H1 (cell line): Measurements from ENCODE around the gene USH1C. TPM values are rescaled to one million over a fixed set of nuclear protein-coding genes. Genes with fewer than 3 reads are reported as not detected.

ENCODE experiments used
- CTCF ChIA-PET: fragments of 300-600 bp; sonication (Branson Sonifier 250); formaldehyde crosslinking; loops from one replicate; lab custom pipeline; 2021; ENCODE audit not compliant: partially characterized antibody; lab: Charles Lee
- POLR2A ChIA-PET: fragments of 300-600 bp; sonication (Branson Sonifier 250); formaldehyde crosslinking; loops from one replicate; lab custom pipeline; 2021; ENCODE audit warnings: inconsistent platforms; ENCODE audit not compliant: partially characterized antibody; lab: Charles Lee
- DNase-seq, 2 experiments: peaks; one replicate each; pipeline versions ENCODE4 v3.0.0 to v3.0.0-alpha.2; 2010 to 2022; ENCODE audit warnings: low spot score in 2 of 2, low read depth in 1 of 2, mixed read lengths in 1 of 2
- FAIRE-seq: peaks from 2 replicates; lab custom pipeline; 2011; peaks lifted over from hg19 to GRCh38; lab: Jason Lieb, UNC
- H2AFZ ChIP-seq: 2 replicates; pipeline ENCODE4 v1.8.1; 2012; ENCODE audit warnings: low read length, inconsistent platforms
- H2AK5ac ChIP-seq: 2 replicates; pipeline ENCODE4 v1.6.1; 2013; ENCODE audit warnings: low read depth, low read length
- H2BK120ac ChIP-seq: replicated peaks from 2 replicates; pipeline ENCODE3; 2013; ENCODE audit warnings: low read depth, low read length, inconsistent platforms
- H2BK12ac ChIP-seq: 2 replicates; pipeline ENCODE4 v1.6.1; 2013; ENCODE audit warnings: low read depth, low read length
- H2BK15ac ChIP-seq: 2 replicates; pipeline ENCODE4 v1.6.1; 2013; ENCODE audit warnings: low read length
- H2BK20ac ChIP-seq: 2 replicates; pipeline ENCODE4 v1.6.1; 2013; ENCODE audit warnings: low read length
- H2BK5ac ChIP-seq: 2 replicates; pipeline ENCODE4 v1.6.1; 2013; ENCODE audit warnings: low read depth, low read length
- H3K14ac ChIP-seq: 2 replicates; pipeline ENCODE4 v1.6.1; 2013; ENCODE audit warnings: inconsistent platforms; ENCODE audit not compliant: insufficient read length
- H3K18ac ChIP-seq: 2 replicates; pipeline ENCODE4 v1.6.1; 2013; ENCODE audit warnings: low read length; ENCODE audit errors: extremely low read depth
- H3K23ac ChIP-seq: 2 replicates; pipeline ENCODE4 v1.6.1; 2013; ENCODE audit warnings: inconsistent platforms; ENCODE audit not compliant: insufficient read length
- H3K23me2 ChIP-seq: 2 replicates; pipeline ENCODE4 v1.6.1; 2013; ENCODE audit warnings: low read depth, low read length
- H3K27ac ChIP-seq: 2 replicates; pipeline ENCODE4 v1.6.1; 2011; ENCODE audit warnings: low read depth, low read length, inconsistent platforms
- H3K27me3 ChIP-seq, 4 experiments: replicated peaks in 1 of 4; 1 replicate in 1 of 4; 2 replicates in 3 of 4; pipeline versions ENCODE4 v1.6.1 to v1.8.1; 2011 to 2013; ENCODE audit warnings: low read length in 3 of 4, mild to moderate bottlenecking in 3 of 4, inconsistent platforms in 2 of 4, mixed read lengths in 2 of 4, moderate library complexity in 1 of 4; ENCODE audit not compliant: control insufficient read depth in 3 of 4, insufficient read depth in 3 of 4; ENCODE audit errors: extremely low read depth in 1 of 4
- H3K36me3 ChIP-seq, 4 experiments: 2 replicates each; pipeline versions ENCODE4 v1.6.1 to v1.8.1; 2011 to 2013; ENCODE audit warnings: mild to moderate bottlenecking in 4 of 4, low read length in 3 of 4, moderate library complexity in 2 of 4, control low read depth in 1 of 4, inconsistent platforms in 1 of 4; ENCODE audit not compliant: insufficient read depth in 4 of 4, control insufficient read depth in 2 of 4
- H3K4ac ChIP-seq: replicated peaks from 2 replicates; pipeline ENCODE3; 2013; ENCODE audit warnings: low read length, low read depth, mixed read lengths, inconsistent platforms; ENCODE audit not compliant: insufficient read length
- H3K4me1 ChIP-seq, 4 experiments: replicated peaks in 1 of 4; 1 replicate in 1 of 4; 2 replicates in 3 of 4; pipeline versions ENCODE4 v1.6.1 to v1.8.1; 2011 to 2013; ENCODE audit warnings: low read length in 3 of 4, inconsistent platforms in 2 of 4, mixed read lengths in 1 of 4; ENCODE audit not compliant: insufficient read depth in 4 of 4, control insufficient read depth in 3 of 4
- H3K4me2 ChIP-seq, 2 experiments: 2 replicates each; pipeline versions ENCODE4 v1.6.1 to v1.8.1; 2011 to 2013; ENCODE audit warnings: low read depth in 2 of 2, low read length in 2 of 2, control low read depth in 1 of 2, inconsistent platforms in 1 of 2, mild to moderate bottlenecking in 1 of 2; ENCODE audit not compliant: insufficient read depth in 1 of 2
- H3K4me3 ChIP-seq, 4 experiments: fragments of 200-600, 300-600 bp in 1 of 4; sonication (generic), shearing (Covaris generic), sonication (Bioruptor Twin) in 1 of 4; 2 replicates each; pipeline versions ENCODE4 v1.5.1 to v1.8.1; 2011 to 2016; ENCODE audit warnings: low read length in 4 of 4, low read depth in 3 of 4, control low read depth in 2 of 4, inconsistent platforms in 2 of 4, mild to moderate bottlenecking in 2 of 4, mixed read lengths in 1 of 4, moderate library complexity in 1 of 4; ENCODE audit not compliant: insufficient read depth in 2 of 4; ENCODE audit errors: extremely low read depth in 1 of 4
- H3K56ac ChIP-seq: replicated peaks from 2 replicates; pipeline ENCODE3; 2013; ENCODE audit warnings: low read depth, mild to moderate bottlenecking, mixed read lengths, low read length, inconsistent platforms; ENCODE audit not compliant: insufficient read length
- H3K79me1 ChIP-seq: 2 replicates; pipeline ENCODE4 v1.6.1; 2013; ENCODE audit warnings: low read depth, low read length, control low read depth
- H3K79me2 ChIP-seq, 2 experiments: 2 replicates each; pipeline versions ENCODE4 v1.6.1 to v1.8.1; 2012 to 2013; ENCODE audit warnings: low read length in 2 of 2, mild to moderate bottlenecking in 2 of 2, inconsistent platforms in 1 of 2; ENCODE audit not compliant: insufficient read depth in 2 of 2, control insufficient read depth in 1 of 2
- H3K9ac ChIP-seq, 4 experiments: replicated peaks in 1 of 4; 1 replicate in 1 of 4; 2 replicates in 3 of 4; pipeline versions ENCODE4 v1.6.1 to v1.8.1; 2011 to 2013; ENCODE audit warnings: low read depth in 3 of 4, low read length in 3 of 4, control low read depth in 2 of 4, mild to moderate bottlenecking in 2 of 4, moderate library complexity in 2 of 4, inconsistent platforms in 1 of 4; ENCODE audit errors: extremely low read depth in 1 of 4
- H3K9me3 ChIP-seq, 2 experiments: 2 replicates each; pipeline versions ENCODE4 v1.6.1 to v1.8.1; 2012 to 2013; ENCODE audit warnings: mild to moderate bottlenecking in 2 of 2, moderate library complexity in 2 of 2, control low read depth in 1 of 2, inconsistent platforms in 1 of 2, low read depth in 1 of 2, low read length in 1 of 2, mixed read lengths in 1 of 2; ENCODE audit not compliant: insufficient read depth in 2 of 2
- H4K20me1 ChIP-seq, 2 experiments: replicated peaks in 1 of 2; 2 replicates each; pipeline versions ENCODE3 to v1.8.1; 2011 to 2013; ENCODE audit warnings: inconsistent platforms in 2 of 2, low read length in 2 of 2, mild to moderate bottlenecking in 1 of 2; ENCODE audit not compliant: insufficient read depth in 2 of 2, control insufficient read depth in 1 of 2
- H4K5ac ChIP-seq: 2 replicates; pipeline ENCODE4 v1.6.1; 2013; ENCODE audit warnings: low read length, low read depth, mixed read lengths, inconsistent platforms; ENCODE audit not compliant: insufficient read length
- H4K8ac ChIP-seq: 2 replicates; pipeline ENCODE4 v1.8.0; 2013; ENCODE audit warnings: mild to moderate bottlenecking, moderate library complexity, low read length, inconsistent platforms; ENCODE audit not compliant: insufficient read depth; ENCODE audit errors: extremely low read depth
- H4K91ac ChIP-seq: replicated peaks from 2 replicates; pipeline ENCODE3; 2013; ENCODE audit warnings: low read length, mixed read lengths, inconsistent platforms; ENCODE audit not compliant: insufficient read length
- SP2 ChIP-seq: IDR thresholded peaks from 2 replicates; pipeline ENCODE4 v1.6.1; 2012; ENCODE audit warnings: mild to moderate bottlenecking, low read length, inconsistent platforms
- TAF7 ChIP-seq: optimal IDR thresholded peaks from 2 replicates; pipeline ENCODE3; 2011; ENCODE audit warnings: low read depth, mild to moderate bottlenecking, inconsistent platforms, low read length, moderate library complexity, borderline replicate concordance
- WGBS, 2 experiments: shearing (Covaris generic) in 1 of 2; methylation state at CpG; one replicate each; pipeline versions ENCODE4 v1.1.6 to v1.1.7; 2013 to 2015; ENCODE audit warnings: low lambda C conversion rate in 2 of 2, mixed read lengths in 2 of 2, inconsistent platforms in 1 of 2, low coverage in 1 of 2, missing lambda C conversion rate in 1 of 2; ENCODE audit not compliant: insufficient replicate concordance in 2 of 2, insufficient coverage in 1 of 2, insufficient read length in 1 of 2; ENCODE audit errors: extremely low coverage in 1 of 2, missing lambda C conversion rate in 1 of 2; 5-methylcytosine and 5-hydroxymethylcytosine counted together
- polyA plus RNA-seq, 7 experiments: library from polyadenylated mRNA; depleted of rRNA in 3 of 7; stranded (reverse) in 5 of 7; unstranded in 2 of 7; fragments of >200 nt in 5 of 7; fragments of 200-250 nt in 2 of 7; gene quantifications; 1 replicate in 5 of 7; 2 replicates in 1 of 7; 4 replicates in 1 of 7; pipeline versions ENCODE4 v1.2.1 to v1.2.3, GENCODE V29; 2011 to 2013; ENCODE audit warnings: missing spikeins in 2 of 7, mixed read lengths in 2 of 7
- total RNA-seq: library from RNA; stranded (reverse); fragmentation: NEBNext Ultra II Directional; extraction: Animal tissue kit (Norgen Biotek cat#: 25700); gene quantifications from 2 replicates; pipeline ENCODE4 v1.2.1, GENCODE V29; 2021
- TF ChIP-seq, protein P1 (sequence below): IDR thresholded peaks from 2 replicates; pipeline ENCODE4 v1.6.1; 2011; ENCODE audit warnings: low read depth, mild to moderate bottlenecking, low read length; ENCODE audit not compliant: insufficient read depth

USH1C gene
- total and polyA plus RNA-seq, 2 of the 8 experiments (the other 6 are each of a cell fraction or from before 2014, with no cell fraction given): 1.3 to 1.6 TPM

DNA sequence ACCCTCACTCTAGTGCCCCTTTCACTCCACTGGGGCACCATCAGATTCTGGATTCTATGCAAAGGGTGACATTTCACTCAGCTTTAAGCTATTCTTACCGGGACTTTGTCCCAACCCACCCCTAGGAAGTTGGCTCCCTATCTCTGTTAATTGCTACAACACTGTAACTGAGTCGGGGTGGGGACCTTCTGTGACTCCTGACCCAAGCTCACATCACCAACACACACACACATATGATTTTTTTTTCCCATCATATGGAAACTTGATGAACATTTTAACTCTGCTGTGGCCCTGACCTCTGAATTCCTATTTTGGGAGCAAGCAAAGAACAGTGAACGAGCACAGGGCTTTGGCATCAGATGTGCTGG is 16.6 kb downstream of the USH1C start:
- H3K23ac ChIP-seq: no peak overlapping the region
- H2BK15ac ChIP-seq: no peak overlapping the region
- H3K4ac ChIP-seq: no peak overlapping the region
- peaks cover 0 to 2% of the 10 kb centered on the region in 2 experiments for H4K20me1 ChIP-seq
- H2BK5ac ChIP-seq: no peak overlapping the region
- no peak overlapping the region for H4K5ac ChIP-seq
- no peak overlapping the region for H3K27ac ChIP-seq
- no peaks in the 10 kb centered on the region for H3K27me3 ChIP-seq
- H4K91ac ChIP-seq: no peak overlapping the region
- no peak overlapping the region for H3K4me3 ChIP-seq
- CTCF ChIA-PET: interaction anchor here (0.8 to 44.8 kb wide), 53 partner anchors 10 to 451 kb away, joined by 3 to 1414 read pairs (median 5); partner anchors contain the start of genes ABCC8, KCNJ11 and OTOG
- peaks cover 0 to 3% (median 0%) of the 10 kb centered on the region in 4 experiments; a peak in 3 of 7 replicates for H3K4me1 ChIP-seq
- no peak overlapping the region for H4K8ac ChIP-seq
- no peak overlapping the region for H2BK120ac ChIP-seq
- no peak overlapping the region for H3K18ac ChIP-seq
- no peaks in the 10 kb centered on the region for H3K79me2 ChIP-seq
- no peaks in the 10 kb centered on the region for H3K36me3 ChIP-seq
- no peak overlapping the region for H3K4me2 ChIP-seq
- H3K56ac ChIP-seq: no peak overlapping the region
- H3K9me3 ChIP-seq: no peaks in the 10 kb centered on the region
- no peaks in the 10 kb centered on the region for H3K23me2 ChIP-seq
- FAIRE-seq: no peak
- no peak for DNase-seq
- no peaks in the 10 kb centered on the region for H3K79me1 ChIP-seq
- POLR2A ChIA-PET: interaction anchor here (0.7 to 1.2 kb wide), 4 partner anchors 8 to 144 kb away, joined by 3 to 5 read pairs (median 3); no protein-coding TSS in a partner anchor
- no peak overlapping the region for H3K9ac ChIP-seq
- no peak overlapping the region for H3K14ac ChIP-seq
- no peak overlapping the region for H2BK20ac ChIP-seq
- no peak overlapping the region for H2AK5ac ChIP-seq
- 90% methylated on average over 3 of the region's 3 CpGs; no CpG with 5 or more reads in 1 of the 2 experiments for WGBS, 2 experiments
- H2BK12ac ChIP-seq: no peak overlapping the region
- no peak overlapping the region for H2AFZ ChIP-seq
- TF ChIP-seq, protein P1, sequence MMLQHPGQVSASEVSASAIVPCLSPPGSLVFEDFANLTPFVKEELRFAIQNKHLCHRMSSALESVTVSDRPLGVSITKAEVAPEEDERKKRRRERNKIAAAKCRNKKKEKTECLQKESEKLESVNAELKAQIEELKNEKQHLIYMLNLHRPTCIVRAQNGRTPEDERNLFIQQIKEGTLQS: no peak
- TF ChIP-seq SP2 (no peak), TAF7 (no peak)
